GM18520 (cell line): Measurements from ENCODE around the gene DOCK9.

Experiments
- ATAC-seq: cut with Tn5 transposase; IDR thresholded peaks from one replicate; pipeline ENCODE4 v1.9.1; 2021; ENCODE audit not compliant: unreplicated experiment

Gene DOCK9

DNA sequence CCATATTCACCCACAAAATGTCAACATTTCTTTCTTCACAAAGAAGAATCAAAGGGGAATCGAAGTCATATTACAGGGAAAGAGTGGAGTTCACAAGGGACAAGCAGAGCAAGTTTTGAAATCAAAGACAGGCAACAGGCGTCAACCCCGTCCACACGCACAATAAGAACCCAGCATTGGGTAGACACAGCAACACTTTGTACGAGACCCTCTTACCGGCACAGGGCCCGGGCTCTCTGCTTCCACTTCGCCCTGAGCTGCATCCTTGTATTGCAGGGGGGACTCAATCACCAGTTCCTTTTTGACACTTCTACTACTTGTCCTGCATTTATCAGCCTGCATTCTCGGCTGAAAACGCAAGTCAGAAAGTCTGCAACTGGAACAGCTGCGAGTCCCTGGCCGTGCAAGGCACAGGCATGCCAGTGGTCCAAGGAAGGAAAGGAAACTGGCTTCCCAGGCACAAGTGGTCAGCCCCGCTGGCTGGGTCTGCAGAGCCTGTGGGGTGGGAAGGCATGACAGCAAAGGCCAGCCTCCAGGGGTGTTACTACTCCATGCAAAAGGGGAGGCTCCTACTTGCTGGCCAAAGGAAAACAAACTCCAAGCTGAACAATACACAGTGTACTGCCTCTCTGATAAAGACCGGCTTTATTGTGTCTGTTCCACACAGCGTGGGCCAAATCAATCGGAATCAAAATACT is at the start of gene DOCK9:
Gene DOCK9, minus strand, starts transcription at position 497 of the 698 bp plus-strand sequence. Its CDS starts 155 bp downstream, at position 342.
- ATAC-seq, result no peak

GRCh38 chr13:99027260-99027659 is 49.4 kb upstream of the DOCK9 start:
- no peak for ATAC-seq

GRCh38 chr13:99022941-99023340 is 45.1 kb upstream of the DOCK9 start:
- no peak for ATAC-seq

GRCh38 chr13:99018418-99019180 is 40.7 kb upstream of the DOCK9 start:
- ATAC-seq, result no peak

DNA sequence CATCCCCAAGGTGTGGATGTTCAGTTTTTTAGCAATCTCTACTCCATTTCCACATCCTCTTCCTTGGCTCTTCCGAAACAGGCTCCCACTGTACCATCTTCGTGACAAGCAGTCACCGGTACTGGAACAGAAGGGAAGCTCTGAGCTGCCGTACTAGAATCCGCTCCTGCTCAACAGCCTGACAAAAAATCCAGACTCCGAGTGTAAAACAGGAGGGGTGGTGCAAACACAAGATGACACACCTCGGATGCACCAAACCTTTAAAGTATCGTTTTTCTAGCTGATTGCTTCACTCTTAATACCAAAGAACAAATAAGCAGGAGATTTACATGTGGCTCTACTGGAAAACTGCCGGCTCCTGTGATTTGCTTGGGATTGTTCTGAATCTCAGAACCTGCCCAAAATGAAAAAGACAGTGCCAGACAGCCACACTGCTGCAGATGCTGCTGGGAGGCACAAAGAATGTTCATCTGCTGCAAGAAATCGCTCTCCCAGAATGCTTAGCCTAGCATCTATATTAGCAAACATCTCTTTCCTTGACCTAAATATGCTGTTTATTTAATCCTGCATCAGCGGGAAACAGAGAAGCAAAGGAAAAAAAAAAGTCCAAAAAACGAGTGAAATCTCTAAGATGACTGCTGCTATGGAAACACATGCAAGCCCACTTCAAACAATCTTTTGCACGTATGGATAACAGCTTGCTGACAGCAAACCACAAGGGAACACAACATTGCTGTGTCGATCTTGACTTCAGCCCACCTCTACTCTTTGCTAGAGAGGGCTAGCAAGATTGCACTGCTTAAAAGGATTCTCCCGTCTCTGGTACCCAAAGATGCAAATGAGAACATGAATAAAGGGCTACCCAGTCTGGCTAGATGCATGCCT is 38.0 kb upstream of the DOCK9 start:
- ATAC-seq, result no peak

DNA sequence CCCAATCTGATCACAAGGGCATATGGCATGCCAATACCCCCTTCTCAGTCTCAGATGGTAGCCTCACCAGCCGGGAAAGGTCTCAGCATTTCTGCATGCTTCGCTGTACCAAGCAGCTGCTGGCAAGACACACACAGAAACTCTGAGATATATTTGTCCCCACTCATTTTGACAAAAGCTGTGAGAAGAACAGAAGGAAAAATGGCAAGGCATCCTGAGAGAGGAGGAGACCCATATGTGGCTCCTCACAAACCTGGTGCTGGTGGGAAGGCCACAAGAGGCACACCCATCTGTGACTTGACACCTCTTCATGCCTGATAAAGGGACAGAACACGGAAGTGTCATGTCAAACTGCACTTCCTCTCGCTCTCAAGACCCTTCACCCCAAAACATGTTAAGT is 36.7 kb upstream of the DOCK9 start:
- no peak for ATAC-seq

GRCh38 chr13:99013951-99014350 is 36.1 kb upstream of the DOCK9 start:
- ATAC-seq, result no peak

GRCh38 chr13:99012539-99012938 is 34.7 kb upstream of the DOCK9 start:
- ATAC-seq, result no peak

GRCh38 chr13:99009987-99010551 is 32.2 kb upstream of the DOCK9 start:
- no peak for ATAC-seq

DNA sequence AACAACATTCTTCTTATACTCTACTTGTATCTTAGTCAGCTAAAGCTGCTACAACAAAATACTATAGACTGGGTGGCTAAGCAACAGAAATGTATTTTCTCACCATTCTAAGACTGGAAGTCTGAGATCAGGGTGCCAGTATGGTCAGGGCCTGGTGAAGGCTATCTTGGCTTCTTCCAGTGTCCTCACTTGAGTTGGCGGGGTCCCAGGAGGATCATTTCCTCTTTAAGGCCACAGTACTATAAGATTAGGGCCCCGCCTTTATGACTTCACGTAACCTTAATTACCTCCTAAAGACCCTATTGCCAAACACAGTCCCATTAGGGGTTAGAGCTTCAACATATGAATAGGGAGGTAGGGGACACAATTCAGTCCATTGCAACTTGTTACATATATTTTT is 30.7 kb upstream of the DOCK9 start:
- no peak for ATAC-seq

- no peak for ATAC-seq
These were observed 29.6 kb upstream of the DOCK9 start for GRCh38 chr13:99007414-99007986.

- no peak for ATAC-seq
These were observed 27.7 kb upstream of the DOCK9 start for GRCh38 chr13:99005609-99006008.

- ATAC-seq, result no peak
These were observed 27.1 kb upstream of the DOCK9 start for GRCh38 chr13:99004978-99005377.

DNA sequence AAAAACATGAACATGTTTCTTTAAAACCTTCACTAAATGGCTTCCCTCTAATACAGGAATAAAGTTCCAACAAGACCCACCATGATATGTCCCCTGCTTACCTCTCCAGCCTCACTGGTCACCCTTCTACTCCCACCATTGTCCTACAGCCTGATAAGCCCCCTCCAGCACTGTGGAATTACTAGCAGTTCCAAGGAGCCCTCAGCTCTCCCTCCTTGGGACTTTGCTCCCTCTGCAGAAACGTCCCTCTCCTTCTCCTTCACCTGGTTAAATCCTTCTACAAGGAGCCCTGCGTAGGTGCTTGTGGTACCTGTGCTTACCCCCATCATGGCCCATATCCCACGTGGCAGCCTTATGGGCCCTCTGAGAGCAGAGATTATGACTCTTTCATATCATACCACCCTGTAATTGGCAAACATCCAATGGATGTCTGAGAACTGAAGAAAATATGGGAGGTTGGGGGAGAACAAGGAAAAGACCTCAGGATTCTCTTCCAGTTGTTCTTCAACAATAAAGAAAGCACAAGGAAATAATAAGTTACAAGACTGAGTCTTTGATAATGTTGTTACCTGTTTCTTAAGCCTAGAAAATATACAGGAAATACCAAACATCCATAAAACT is 26.1 kb upstream of the DOCK9 start:
- ATAC-seq, result no peak

DNA sequence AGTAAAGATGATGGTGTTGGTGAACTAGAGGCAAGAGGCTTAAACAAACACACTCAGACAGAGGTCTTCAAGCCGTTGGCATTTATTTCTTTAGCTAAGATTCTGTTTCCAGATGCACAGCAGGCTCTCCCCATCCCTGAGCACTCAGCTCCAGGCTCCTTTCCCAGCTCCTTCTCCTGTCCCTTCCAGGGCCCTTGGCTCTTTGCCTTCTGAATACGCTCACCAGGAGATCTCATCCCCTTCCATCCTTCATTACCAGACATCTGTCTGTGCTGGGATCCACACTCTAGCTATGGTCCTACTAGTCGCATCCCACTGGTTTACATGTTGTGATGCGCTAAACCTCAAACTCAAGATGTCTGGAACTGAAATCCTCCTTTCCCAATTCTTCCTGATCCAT is 25.3 kb upstream of the DOCK9 start:
- ATAC-seq, result no peak

DNA sequence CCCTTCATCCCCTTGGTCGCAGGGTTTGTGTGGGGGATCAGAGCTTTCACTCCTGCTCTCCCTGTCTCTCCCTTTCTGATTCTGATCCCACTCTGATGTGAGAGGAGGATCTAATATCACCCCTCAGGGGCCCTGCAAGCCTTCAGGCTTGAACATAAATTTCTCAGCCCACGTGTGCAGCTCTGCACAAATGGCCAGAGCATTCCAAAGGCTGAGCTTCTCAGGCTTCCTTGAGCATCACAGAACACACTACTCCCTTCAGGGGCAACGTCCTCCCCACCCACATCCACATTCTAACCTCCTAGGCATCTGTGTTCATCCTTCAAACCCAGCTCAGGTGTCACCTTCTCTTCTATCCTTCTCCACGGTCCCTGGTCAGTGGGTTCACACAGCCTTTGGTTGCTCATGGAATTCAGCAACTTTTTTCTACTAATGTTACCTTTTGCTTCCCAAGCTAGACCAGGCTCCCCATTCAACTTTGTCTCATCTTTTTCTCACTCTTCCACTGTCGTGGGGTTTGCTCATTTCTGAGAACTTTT is 24.4 kb upstream of the DOCK9 start:
- no peak for ATAC-seq

GRCh38 chr13:99000137-99000536 is 22.3 kb upstream of the DOCK9 start:
- no peak for ATAC-seq

DNA sequence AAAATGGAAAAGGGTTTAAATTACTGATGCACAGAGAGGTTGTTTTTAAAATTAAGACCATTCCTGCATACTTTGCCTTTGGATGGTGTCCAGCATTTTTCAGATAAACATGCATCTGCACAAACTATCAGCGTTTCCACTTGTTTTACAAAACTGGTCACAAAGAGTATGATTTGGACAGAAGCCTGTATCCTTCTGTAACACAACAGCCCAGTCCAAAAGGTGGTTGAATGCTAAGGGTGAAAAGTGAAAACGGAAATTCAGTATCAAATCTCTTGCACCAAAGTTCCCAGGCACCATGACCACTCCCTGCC is 21.7 kb upstream of the DOCK9 start:
- ATAC-seq, result no peak

GRCh38 chr13:98998831-98999638 is 21.2 kb upstream of the DOCK9 start:
- ATAC-seq, result no peak
